HepG2 (cell line): Measurements from ENCODE around the gene SETD1A. TPM values are rescaled to one million over a fixed set of nuclear protein-coding genes. Genes with fewer than 3 reads are reported as not detected.
A peak's percentile ranks its signal among the peaks of the same experiment; 100 is the strongest.

ENCODE experiments used
- CCAR2 ChIP-seq: fragments of 200-400 bp; formaldehyde crosslinking; optimal IDR thresholded peaks from 2 replicates; pipeline ENCODE3; 2018; ENCODE audit warnings: low read depth, mild to moderate bottlenecking, low read length, moderate library complexity
- ELF1 ChIP-seq: sonication (generic); formaldehyde crosslinking; IDR thresholded peaks from 2 replicates; pipeline ENCODE4 v1.4.0; 2020; ENCODE audit warnings: missing genetic modification reagents
- ELF3 ChIP-seq: IDR thresholded peaks from 2 replicates; pipeline ENCODE4 v1.6.1; 2016; ENCODE audit warnings: missing genetic modification reagents, missing compliant biosample characterization
- HES4 ChIP-seq: sonication (generic); formaldehyde crosslinking; IDR thresholded peaks from 2 replicates; pipeline ENCODE4 v1.9.0; 2021; ENCODE audit warnings: mild to moderate bottlenecking, missing genetic modification reagents, borderline replicate concordance
- MAF1 ChIP-seq: sonication (generic); formaldehyde crosslinking; IDR thresholded peaks from 2 replicates; pipeline ENCODE4 v1.5.0; 2020; ENCODE audit warnings: missing genetic modification reagents, borderline replicate concordance
- MLLT10 ChIP-seq: sonication (generic); formaldehyde crosslinking; IDR thresholded peaks from 2 replicates; pipeline ENCODE4 v1.4.0; 2020; ENCODE audit warnings: missing genetic modification reagents
- NBN ChIP-seq: fragments of 450-650 bp; conservative IDR thresholded peaks from 2 replicates; pipeline ENCODE4 v1.6.1; 2017
- PHF5A ChIP-seq: IDR thresholded peaks from one replicate; pipeline ENCODE4 v1.6.1; 2018; ENCODE audit warnings: low read depth, missing genetic modification reagents; ENCODE audit not compliant: unreplicated experiment
- SNAI1 ChIP-seq: sonication (generic); formaldehyde crosslinking; IDR thresholded peaks from 2 replicates; pipeline ENCODE4 v1.5.0; 2020; ENCODE audit warnings: mild to moderate bottlenecking, missing genetic modification reagents, borderline replicate concordance
- ZC3H4 ChIP-seq: sonication (generic); formaldehyde crosslinking; IDR thresholded peaks from 2 replicates; pipeline ENCODE4 v1.4.0; 2020; ENCODE audit warnings: missing genetic modification reagents, borderline replicate concordance
- ZNF10 ChIP-seq: sonication (generic); formaldehyde crosslinking; IDR thresholded peaks from 2 replicates; pipeline ENCODE4 v1.4.0; 2020; ENCODE audit warnings: mild to moderate bottlenecking, low read depth, missing genetic modification reagents, borderline replicate concordance
- ZNF256 ChIP-seq: sonication (generic); formaldehyde crosslinking; conservative IDR thresholded peaks from 2 replicates; pipeline ENCODE4 v1.4.0; 2020; ENCODE audit warnings: missing genetic modification reagents
- ZNF441 ChIP-seq: sonication (generic); formaldehyde crosslinking; IDR thresholded peaks from 2 replicates; pipeline ENCODE4 v1.7.0; 2021; ENCODE audit warnings: missing genetic modification reagents, borderline replicate concordance
- ZSCAN21 ChIP-seq: sonication (generic); formaldehyde crosslinking; IDR thresholded peaks from 2 replicates; pipeline ENCODE4 v1.8.0; 2022; ENCODE audit warnings: mild to moderate bottlenecking, missing genetic modification reagents, moderate library complexity, borderline replicate concordance
- polyA plus RNA-seq, 8 experiments: library from polyadenylated mRNA; depleted of rRNA in 3 of 8; stranded (reverse) in 7 of 8; unstranded in 1 of 8; fragments of >200 nt; fragmentation: Illumina TruSeq in 4 of 8; extraction: Trizol in 4 of 8; gene quantifications; 2 replicates each; pipeline versions ENCODE4 v1.2.1 to v1.2.3, GENCODE V29; 2011 to 2016; ENCODE audit warnings: low read depth in 4 of 8, missing spikeins in 1 of 8, mixed read lengths in 1 of 8; ENCODE audit not compliant: insufficient read depth in 1 of 8
- total RNA-seq, 5 experiments: library from RNA; depleted of rRNA; stranded (reverse); fragments of >200 nt; fragmentation: Illumina TruSeq; extraction: Trizol; gene quantifications; 2 replicates each; pipeline ENCODE4 v1.2.3, GENCODE V29; 2016; ENCODE audit warnings: low read depth in 1 of 5
- TF ChIP-seq, protein P1 (sequence below), 2 experiments: sonication (generic) in 1 of 2; formaldehyde crosslinking in 1 of 2; IDR thresholded peaks; 2 replicates each; pipeline versions ENCODE4 v1.4.0 to v1.6.1; 2018 to 2020; ENCODE audit warnings: missing genetic modification reagents in 2 of 2, borderline replicate concordance in 1 of 2, low read depth in 1 of 2, mild to moderate bottlenecking in 1 of 2, missing biosample characterization in 1 of 2
- TF ChIP-seq, protein P2 (sequence below): sonication (generic); formaldehyde crosslinking; IDR thresholded peaks from 2 replicates; pipeline ENCODE4 v1.9.0; 2021; ENCODE audit warnings: mild to moderate bottlenecking, missing genetic modification reagents
- TF ChIP-seq, protein P3 (sequence below): sonication (generic); formaldehyde crosslinking; IDR thresholded peaks from 2 replicates; pipeline ENCODE4 v1.5.0; 2020; ENCODE audit warnings: mild to moderate bottlenecking, low read depth, missing genetic modification reagents, borderline replicate concordance
- TF ChIP-seq, protein P4 (sequence below): sonication (generic); formaldehyde crosslinking; IDR thresholded peaks from 2 replicates; pipeline ENCODE4 v1.8.0; 2022; ENCODE audit warnings: mild to moderate bottlenecking, missing genetic modification reagents, moderate library complexity

Gene SETD1A
- total and polyA plus RNA-seq, 2 of the 13 experiments (the other 11 are each of a cell fraction or from before 2014, with no cell fraction given): 3.8 to 5.6 TPM

DNA sequence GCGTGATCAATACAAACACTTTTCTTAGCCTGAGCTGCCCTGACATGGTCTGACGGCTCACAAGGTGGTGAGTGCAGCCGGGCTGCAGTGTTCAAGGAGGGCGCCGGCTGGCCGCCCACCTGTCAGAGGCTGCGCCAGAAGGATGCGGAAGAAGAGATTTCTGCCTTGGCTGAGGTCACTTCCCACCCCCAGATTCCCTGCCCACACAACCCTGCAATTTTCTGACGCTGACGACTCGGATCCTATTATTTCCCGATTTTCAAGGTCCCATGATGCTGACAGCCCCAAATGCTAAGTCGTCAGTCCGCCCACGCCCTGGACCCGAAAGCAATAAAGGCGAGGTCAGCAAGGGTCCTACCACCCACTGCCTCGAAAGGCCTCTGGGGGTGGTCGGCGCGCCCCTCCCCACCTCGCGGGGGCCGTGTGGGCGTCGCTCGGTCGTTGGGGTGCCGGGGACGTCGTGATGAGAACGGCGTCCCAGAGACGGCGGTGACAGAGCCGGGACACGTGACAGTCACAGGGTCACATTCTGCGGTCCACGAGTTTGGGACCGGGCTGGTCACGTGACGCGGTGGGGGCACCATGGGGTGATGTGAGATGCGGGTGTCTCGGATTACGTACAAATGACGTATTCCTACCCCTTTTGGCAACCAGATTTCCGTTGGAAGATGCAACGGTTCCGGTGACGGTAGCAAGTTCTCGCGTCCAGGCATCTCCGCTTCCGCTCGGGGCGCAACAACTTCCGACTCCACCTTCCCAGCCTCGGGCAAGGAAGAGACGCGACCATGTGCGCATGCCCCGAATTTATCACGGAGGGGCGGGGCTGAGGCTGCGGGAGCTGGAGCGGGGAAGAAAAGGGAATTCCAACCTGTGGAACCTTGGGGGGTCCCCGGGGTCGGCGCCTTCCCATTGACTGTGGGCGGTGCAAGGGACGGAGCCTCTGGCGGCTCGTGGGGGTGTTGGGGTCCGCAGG, 75.5 kb downstream of the SETD1A start, which contains the start of gene STX4 (continued):
- TF ChIP-seq ZNF441 (CRISPR knock-in tag): peak; percentile 60; the same call in 1 of the 2 replicates
- no peak for TF ChIP-seq NBN
- no peak for TF ChIP-seq MAF1
- no peak for TF ChIP-seq CCAR2
- peak; percentile 85; the same call in 1 of the 2 replicates for TF ChIP-seq ZNF256 (CRISPR knock-in tag)
- TF ChIP-seq, protein P1, sequence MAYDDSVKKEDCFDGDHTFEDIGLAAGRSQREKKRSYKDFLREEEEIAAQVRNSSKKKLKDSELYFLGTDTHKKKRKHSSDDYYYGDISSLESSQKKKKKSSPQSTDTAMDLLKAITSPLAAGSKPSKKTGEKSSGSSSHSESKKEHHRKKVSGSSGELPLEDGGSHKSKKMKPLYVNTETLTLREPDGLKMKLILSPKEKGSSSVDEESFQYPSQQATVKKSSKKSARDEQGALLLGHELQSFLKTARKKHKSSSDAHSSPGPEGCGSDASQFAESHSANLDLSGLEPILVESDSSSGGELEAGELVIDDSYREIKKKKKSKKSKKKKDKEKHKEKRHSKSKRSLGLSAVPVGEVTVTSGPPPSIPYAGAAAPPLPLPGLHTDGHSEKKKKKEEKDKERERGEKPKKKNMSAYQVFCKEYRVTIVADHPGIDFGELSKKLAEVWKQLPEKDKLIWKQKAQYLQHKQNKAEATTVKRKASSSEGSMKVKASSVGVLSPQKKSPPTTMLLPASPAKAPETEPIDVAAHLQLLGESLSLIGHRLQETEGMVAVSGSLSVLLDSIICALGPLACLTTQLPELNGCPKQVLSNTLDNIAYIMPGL (CRISPR knock-in tag; IDR thresholded peaks at IDR 0.05; ENCODE audit: borderline replicate concordance in 1 of 2, low read depth in 1 of 2): peak; percentile 58 to 72; a peak in 3 of 4 replicates
- TF ChIP-seq ELF3 (CRISPR knock-in tag): peak; percentile 47
- no peak for TF ChIP-seq ZC3H4 (CRISPR knock-in tag)
- TF ChIP-seq, protein P2, sequence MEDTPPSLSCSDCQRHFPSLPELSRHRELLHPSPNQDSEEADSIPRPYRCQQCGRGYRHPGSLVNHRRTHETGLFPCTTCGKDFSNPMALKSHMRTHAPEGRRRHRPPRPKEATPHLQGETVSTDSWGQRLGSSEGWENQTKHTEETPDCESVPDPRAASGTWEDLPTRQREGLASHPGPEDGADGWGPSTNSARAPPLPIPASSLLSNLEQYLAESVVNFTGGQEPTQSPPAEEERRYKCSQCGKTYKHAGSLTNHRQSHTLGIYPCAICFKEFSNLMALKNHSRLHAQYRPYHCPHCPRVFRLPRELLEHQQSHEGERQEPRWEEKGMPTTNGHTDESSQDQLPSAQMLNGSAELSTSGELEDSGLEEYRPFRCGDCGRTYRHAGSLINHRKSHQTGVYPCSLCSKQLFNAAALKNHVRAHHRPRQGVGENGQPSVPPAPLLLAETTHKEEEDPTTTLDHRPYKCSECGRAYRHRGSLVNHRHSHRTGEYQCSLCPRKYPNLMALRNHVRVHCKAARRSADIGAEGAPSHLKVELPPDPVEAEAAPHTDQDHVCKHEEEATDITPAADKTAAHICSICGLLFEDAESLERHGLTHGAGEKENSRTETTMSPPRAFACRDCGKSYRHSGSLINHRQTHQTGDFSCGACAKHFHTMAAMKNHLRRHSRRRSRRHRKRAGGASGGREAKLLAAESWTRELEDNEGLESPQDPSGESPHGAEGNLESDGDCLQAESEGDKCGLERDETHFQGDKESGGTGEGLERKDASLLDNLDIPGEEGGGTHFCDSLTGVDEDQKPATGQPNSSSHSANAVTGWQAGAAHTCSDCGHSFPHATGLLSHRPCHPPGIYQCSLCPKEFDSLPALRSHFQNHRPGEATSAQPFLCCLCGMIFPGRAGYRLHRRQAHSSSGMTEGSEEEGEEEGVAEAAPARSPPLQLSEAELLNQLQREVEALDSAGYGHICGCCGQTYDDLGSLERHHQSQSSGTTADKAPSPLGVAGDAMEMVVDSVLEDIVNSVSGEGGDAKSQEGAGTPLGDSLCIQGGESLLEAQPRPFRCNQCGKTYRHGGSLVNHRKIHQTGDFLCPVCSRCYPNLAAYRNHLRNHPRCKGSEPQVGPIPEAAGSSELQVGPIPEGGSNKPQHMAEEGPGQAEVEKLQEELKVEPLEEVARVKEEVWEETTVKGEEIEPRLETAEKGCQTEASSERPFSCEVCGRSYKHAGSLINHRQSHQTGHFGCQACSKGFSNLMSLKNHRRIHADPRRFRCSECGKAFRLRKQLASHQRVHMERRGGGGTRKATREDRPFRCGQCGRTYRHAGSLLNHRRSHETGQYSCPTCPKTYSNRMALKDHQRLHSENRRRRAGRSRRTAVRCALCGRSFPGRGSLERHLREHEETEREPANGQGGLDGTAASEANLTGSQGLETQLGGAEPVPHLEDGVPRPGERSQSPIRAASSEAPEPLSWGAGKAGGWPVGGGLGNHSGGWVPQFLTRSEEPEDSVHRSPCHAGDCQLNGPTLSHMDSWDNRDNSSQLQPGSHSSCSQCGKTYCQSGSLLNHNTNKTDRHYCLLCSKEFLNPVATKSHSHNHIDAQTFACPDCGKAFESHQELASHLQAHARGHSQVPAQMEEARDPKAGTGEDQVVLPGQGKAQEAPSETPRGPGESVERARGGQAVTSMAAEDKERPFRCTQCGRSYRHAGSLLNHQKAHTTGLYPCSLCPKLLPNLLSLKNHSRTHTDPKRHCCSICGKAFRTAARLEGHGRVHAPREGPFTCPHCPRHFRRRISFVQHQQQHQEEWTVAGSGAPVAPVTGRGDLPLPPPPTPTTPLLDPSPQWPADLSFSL (CRISPR knock-in tag): no peak
- TF ChIP-seq MLLT10 (CRISPR knock-in tag): no peak
- peak; percentile 95 for TF ChIP-seq ELF1 (CRISPR knock-in tag)
- no peak; the same call in 1 of the 2 replicates for TF ChIP-seq HES4
- TF ChIP-seq ZSCAN21 (CRISPR knock-in tag): 0 out of 2 replicates have a peak, but pooled peaks have one; percentile 85
- TF ChIP-seq PHF5A (CRISPR knock-in tag): peak; percentile 70
- TF ChIP-seq, protein P3, sequence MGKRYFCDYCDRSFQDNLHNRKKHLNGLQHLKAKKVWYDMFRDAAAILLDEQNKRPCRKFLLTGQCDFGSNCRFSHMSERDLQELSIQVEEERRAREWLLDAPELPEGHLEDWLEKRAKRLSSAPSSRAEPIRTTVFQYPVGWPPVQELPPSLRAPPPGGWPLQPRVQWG (CRISPR knock-in tag): no peak
- no peak for TF ChIP-seq ZNF10
- TF ChIP-seq SNAI1 (CRISPR knock-in tag): no peak
- TF ChIP-seq, protein P4, sequence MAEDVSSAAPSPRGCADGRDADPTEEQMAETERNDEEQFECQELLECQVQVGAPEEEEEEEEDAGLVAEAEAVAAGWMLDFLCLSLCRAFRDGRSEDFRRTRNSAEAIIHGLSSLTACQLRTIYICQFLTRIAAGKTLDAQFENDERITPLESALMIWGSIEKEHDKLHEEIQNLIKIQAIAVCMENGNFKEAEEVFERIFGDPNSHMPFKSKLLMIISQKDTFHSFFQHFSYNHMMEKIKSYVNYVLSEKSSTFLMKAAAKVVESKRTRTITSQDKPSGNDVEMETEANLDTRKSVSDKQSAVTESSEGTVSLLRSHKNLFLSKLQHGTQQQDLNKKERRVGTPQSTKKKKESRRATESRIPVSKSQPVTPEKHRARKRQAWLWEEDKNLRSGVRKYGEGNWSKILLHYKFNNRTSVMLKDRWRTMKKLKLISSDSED (CRISPR knock-in tag): peak; percentile 73; the same call in 1 of the 2 replicates
